HG03571 (cell line): ENCODE measurements around the gene NNAT.
A peak's percentile ranks its signal among the peaks of the same experiment; 100 is the strongest.

Experiments
- ATAC-seq: cut with Tn5 transposase; IDR thresholded peaks from one replicate; pipeline ENCODE4 v1.9.1; 2021; ENCODE audit not compliant: unreplicated experiment

Gene NNAT

GRCh38 chr20:37523012-37523391, 2.0 kb downstream of the NNAT start:
- ATAC-seq = no peak

- ATAC-seq = no peak
These were observed 3.1 kb downstream of the NNAT start for GRCh38 chr20:37523911-37524700.

GRCh38 chr20:37524859-37525708, 4.0 kb downstream of the NNAT start:
- no peak for ATAC-seq

GRCh38 chr20:37525810-37526209, 4.8 kb downstream of the NNAT start:
- ATAC-seq = no peak

GRCh38 chr20:37526238-37526838, 5.3 kb downstream of the NNAT start:
- no peak for ATAC-seq

GRCh38 chr20:37526839-37527637, 6.0 kb downstream of the NNAT start:
- ATAC-seq = no peak

GRCh38 chr20:37527638-37528445, 6.8 kb downstream of the NNAT start, which contains the start of gene BLCAP:
TSS of gene BLCAP (minus strand) at chr20:37527876. CDS start at chr20:37519174, 8,702 bp downstream.
- ATAC-seq = peak; percentile 59

GRCh38 chr20:37528446-37529213, 7.6 kb downstream of the NNAT start:
- ATAC-seq = no peak

GRCh38 chr20:37529214-37529967, 8.3 kb downstream of the NNAT start:
- no peak for ATAC-seq

- no peak for ATAC-seq
These were observed 9.0 kb downstream of the NNAT start for GRCh38 chr20:37529968-37530600.

- ATAC-seq = no peak
These were observed 9.6 kb downstream of the NNAT start for GRCh38 chr20:37530696-37531095.

GRCh38 chr20:37531856-37532255, 10.8 kb downstream of the NNAT start:
- ATAC-seq = no peak

GRCh38 chr20:37533154-37533715, 12.2 kb downstream of the NNAT start:
- no peak for ATAC-seq

- ATAC-seq = peak; percentile 77
These were observed 13.5 kb downstream of the NNAT start for GRCh38 chr20:37534401-37535157.

GRCh38 chr20:37535443-37536132, 14.5 kb downstream of the NNAT start:
- no peak for ATAC-seq

GRCh38 chr20:37537505-37537904, 16.5 kb downstream of the NNAT start:
- no peak for ATAC-seq
